Urinary bladder (tissue), 4 donors: ENCODE measurements around the gene ZNF883. TPM values are rescaled to one million over a fixed set of nuclear protein-coding genes. Genes with fewer than 3 reads are reported as not detected.

Experiments used
- DNase-seq: peaks from one replicate; pipeline ENCODE4 v3.0.0-alpha.2; 2015; ENCODE audit errors: extremely low spot score
- H3K27ac ChIP-seq: one replicate; pipeline ENCODE4 v1.5.1; 2013; ENCODE audit warnings: low read depth, mild to moderate bottlenecking, moderate library complexity
- H3K36me3 ChIP-seq: one replicate; pipeline ENCODE4 v1.6.1; 2013; ENCODE audit warnings: mild to moderate bottlenecking, moderate library complexity; ENCODE audit not compliant: insufficient read depth
- H3K4me1 ChIP-seq: one replicate; pipeline ENCODE4 v1.6.1; 2013; ENCODE audit warnings: mild to moderate bottlenecking, moderate library complexity; ENCODE audit not compliant: insufficient read depth
- H3K4me3 ChIP-seq: one replicate; pipeline ENCODE4 v1.5.1; 2013; ENCODE audit warnings: low read depth, low read length
- WGBS: extraction: QIAGEN DNeasy Blood & Tissue Kit; methylation state at CpG from one replicate; pipeline ENCODE4 v1.1.7; 2013; 5-methylcytosine and 5-hydroxymethylcytosine counted together
- polyA plus RNA-seq: library from polyadenylated mRNA; stranded (reverse); fragments of 200-250 nt; gene quantifications from one replicate; pipeline ENCODE4 v1.2.3, GENCODE V29; 2013
- total RNA-seq: library from RNA; depleted of rRNA; stranded (reverse); fragments of >200 nt; gene quantifications from one replicate; pipeline ENCODE4 v1.2.3, GENCODE V29; 2014
- donor health status: healthy with polysubstance abuse.
- donor health status: healthy.

ZNF883 gene
- total and polyA plus RNA-seq, 2 donors = 1.4 to 2.9 TPM

GRCh38 chr9:112970939-112971338 is 41.1 kb downstream of the ZNF883 start:
- H3K4me1 ChIP-seq = no peaks in the 10 kb centered on the region
- 45% methylated on average over 6 of the region's 6 CpGs for WGBS
- no peak for DNase-seq
- no peaks in the 10 kb centered on the region for H3K36me3 ChIP-seq
- H3K27ac ChIP-seq = no peak overlapping the region
- no peak overlapping the region for H3K4me3 ChIP-seq

GRCh38 chr9:112969730-112970129 is 42.3 kb downstream of the ZNF883 start:
- no peak for DNase-seq
- no peaks in the 10 kb centered on the region for H3K36me3 ChIP-seq
- no peak overlapping the region for H3K27ac ChIP-seq
- no peak overlapping the region for H3K4me3 ChIP-seq
- WGBS = 40% methylated on average over 4 of the region's 4 CpGs
- H3K4me1 ChIP-seq = no peaks in the 10 kb centered on the region

GRCh38 chr9:112955550-112955949 is 56.4 kb downstream of the ZNF883 start:
- WGBS = 41% methylated on average over 1 of the region's 1 CpG

GRCh38 chr9:112945620-112946208 is 66.3 kb downstream of the ZNF883 start:
- WGBS = 37% methylated on average over 25 of the region's 25 CpGs
- Histone ChIP-seq H3K36me3 (no peaks in the 10 kb centered on the region), H3K4me1 (no peaks in the 10 kb centered on the region), H3K4me3 (no peak overlapping the region), H3K27ac (no peak overlapping the region)
- DNase-seq = no peak

More at GRCh38 chr9:112955550-112955949, 56.4 kb downstream of the ZNF883 start:
- Histone ChIP-seq H3K4me3 (no peak overlapping the region), H3K27ac (no peak overlapping the region), H3K36me3 (no peaks in the 10 kb centered on the region), H3K4me1 (no peaks in the 10 kb centered on the region)
- DNase-seq = no peak

- no peak overlapping the region for H3K4me3 ChIP-seq
- no peaks in the 10 kb centered on the region for H3K4me1 ChIP-seq
- no peak overlapping the region for H3K27ac ChIP-seq
Observed at GRCh38 chr9:112939418-112939817, 72.6 kb downstream of the ZNF883 start.

GRCh38 chr9:112933696-112934095 is 78.3 kb downstream of the ZNF883 start:
- Histone ChIP-seq H3K4me3 (no peak overlapping the region), H3K36me3 (no peaks in the 10 kb centered on the region), H3K27ac (no peak overlapping the region), H3K4me1 (no peaks in the 10 kb centered on the region)
- DNase-seq = no peak
- 60% methylated on average over 2 of the region's 2 CpGs for WGBS

More at GRCh38 chr9:112939418-112939817, 72.6 kb downstream of the ZNF883 start:
- DNase-seq = no peak
- H3K36me3 ChIP-seq = no peaks in the 10 kb centered on the region

GRCh38 chr9:112925058-112925641 is 86.8 kb downstream of the ZNF883 start:
- Histone ChIP-seq H3K27ac (no peak overlapping the region), H3K4me3 (no peak overlapping the region), H3K36me3 (no peaks in the 10 kb centered on the region), H3K4me1 (no peaks in the 10 kb centered on the region)
- 35% methylated on average over 8 of the region's 8 CpGs for WGBS
- no peak for DNase-seq

- no peaks in the 10 kb centered on the region for H3K4me1 ChIP-seq
- no peaks in the 10 kb centered on the region for H3K36me3 ChIP-seq
- no peak overlapping the region for H3K4me3 ChIP-seq
- 20% methylated on average over 3 of the region's 3 CpGs for WGBS
- DNase-seq = no peak
- H3K27ac ChIP-seq = no peak overlapping the region
Observed at GRCh38 chr9:112921549-112921948, 90.4 kb downstream of the ZNF883 start.

- Histone ChIP-seq H3K4me1 (no peaks in the 10 kb centered on the region), H3K4me3 (no peak overlapping the region), H3K27ac (no peak overlapping the region), H3K36me3 (no peaks in the 10 kb centered on the region)
- no peak for DNase-seq
- WGBS = 54% methylated on average over 1 of the region's 1 CpG
Observed at GRCh38 chr9:112917987-112918362, 94.0 kb downstream of the ZNF883 start.

GRCh38 chr9:112917047-112917986 is 94.7 kb downstream of the ZNF883 start:
- WGBS = 46% methylated on average over 1 of the region's 1 CpG
- H3K36me3 ChIP-seq = no peaks in the 10 kb centered on the region
- no peak overlapping the region for H3K4me3 ChIP-seq
- no peak for DNase-seq
- H3K27ac ChIP-seq = no peak overlapping the region
- no peaks in the 10 kb centered on the region for H3K4me1 ChIP-seq

- Histone ChIP-seq H3K4me3 (no peak overlapping the region), H3K4me1 (no peaks in the 10 kb centered on the region), H3K27ac (no peak overlapping the region), H3K36me3 (no peaks in the 10 kb centered on the region)
- peak; percentile 47 for DNase-seq
- WGBS = 51% methylated on average over 2 of the region's 2 CpGs
Observed at GRCh38 chr9:112914524-112914923, 97.5 kb downstream of the ZNF883 start.

- Histone ChIP-seq H3K27ac (no peak overlapping the region), H3K36me3 (no peaks in the 10 kb centered on the region), H3K4me3 (no peak overlapping the region), H3K4me1 (no peaks in the 10 kb centered on the region)
- DNase-seq = no peak
- 87% methylated on average over 4 of the region's 4 CpGs for WGBS
Observed at GRCh38 chr9:112913326-112913725, 98.7 kb downstream of the ZNF883 start.

- no peaks in the 10 kb centered on the region for H3K4me1 ChIP-seq
Observed at GRCh38 chr9:112912636-112913035, 99.4 kb downstream of the ZNF883 start.

GRCh38 chr9:112911736-112912135 is 100.3 kb downstream of the ZNF883 start:
- no peak overlapping the region for H3K4me3 ChIP-seq
- 61% methylated on average over 2 of the region's 2 CpGs for WGBS
- H3K27ac ChIP-seq = no peak overlapping the region
- no peaks in the 10 kb centered on the region for H3K4me1 ChIP-seq
- DNase-seq = no peak
- no peaks in the 10 kb centered on the region for H3K36me3 ChIP-seq

More at GRCh38 chr9:112912636-112913035, 99.4 kb downstream of the ZNF883 start:
- Histone ChIP-seq H3K27ac (no peak overlapping the region), H3K36me3 (no peaks in the 10 kb centered on the region), H3K4me3 (no peak overlapping the region)
- WGBS = 82% methylated on average over 3 of the region's 3 CpGs
- no peak for DNase-seq
